ENCODE results near the gene SERTAD1. TPM values are rescaled to one million over a fixed set of nuclear protein-coding genes. Genes with fewer than 3 reads are reported as not detected.

SERTAD1 gene
- polyA plus RNA-seq, 3 donors: 21.0 to 55.9 (median 21.6) TPM

GRCh38 chr19:40397568-40397906, 28.3 kb downstream of the SERTAD1 start:
- WGBS (ENCODE audit: insufficient coverage): 96% methylated on average over 19 of the region's 22 CpGs
- Mint-ChIP-seq H3K36me3 (peaks cover 0 to 3% of the 10 kb centered on the region in 2 donors), H3K27ac (no peak overlapping the region), H3K4me3 (no peak overlapping the region), H3K9me3 (peaks cover 0 to 3% (median 0%) of the 10 kb centered on the region in 7 donors), H3K27me3 (ENCODE audit: low read depth in 3 of 3) (peaks cover 0 to 21% (median 18%) of the 10 kb centered on the region in 3 donors), H3K4me1 (peaks cover 16% of the 10 kb centered on the region)
- H3K79me2 ChIP-seq (ENCODE audit: insufficient read depth, low read length): no peaks in the 10 kb centered on the region
- H3K4me1 ChIP-seq (ENCODE audit: control insufficient read depth in 1 of 2, insufficient read depth in 2 of 2, low read length in 2 of 2): peaks cover 8 to 12% of the 10 kb centered on the region in 2 donors
- no peak overlapping the region for H3K9ac ChIP-seq (ENCODE audit: insufficient read depth, low read length, poor library complexity, severe bottlenecking)
- DNase-seq: no peak
- TF ChIP-seq CTCF (IDR thresholded peaks at IDR 0.05): no peak
- H3K27me3 ChIP-seq (ENCODE audit: control insufficient read depth in 2 of 2, insufficient read depth in 2 of 2, low read length in 2 of 2): no peaks in the 10 kb centered on the region
- no peaks in the 10 kb centered on the region for H3K36me3 ChIP-seq (replicated peaks in 1 of 2; ENCODE audit: control insufficient read depth in 1 of 2, insufficient read depth in 2 of 2, low read length in 2 of 2)
- no peaks in the 10 kb centered on the region for H3K9me3 ChIP-seq (replicated peaks in 1 of 2; ENCODE audit: control insufficient read depth in 1 of 2, insufficient read depth in 1 of 2, low read length in 2 of 2)
- intact Hi-C loops (cut with micrococcal nuclease): loop anchor here in 1 of 2 donors (10.0 kb wide), 1 partner anchor 93 kb away; no protein-coding TSS in a partner anchor
- no peak overlapping the region for H2AFZ ChIP-seq (ENCODE audit: insufficient read depth, low read depth, low read length, poor library complexity, severe bottlenecking)
- H4K20me1 ChIP-seq (ENCODE audit: insufficient read depth, low read length): no peaks in the 10 kb centered on the region
- H3K4me2 ChIP-seq (replicated peaks; ENCODE audit: extremely low read depth, low read length, poor library complexity, severe bottlenecking): no peak overlapping the region
- no peak overlapping the region for H3K4me3 ChIP-seq (replicated peaks in 1 of 3; ENCODE audit: low read depth in 2 of 3, low read length in 3 of 3)
- H3K27ac ChIP-seq (ENCODE audit: low read depth in 1 of 2, low read length in 2 of 2): no peak overlapping the region

- Histone ChIP-seq H3K36me3 (replicated peaks in 1 of 2; ENCODE audit: control insufficient read depth in 1 of 2, insufficient read depth in 2 of 2, low read length in 2 of 2) (no peaks in the 10 kb centered on the region), H3K4me1 (ENCODE audit: control insufficient read depth in 1 of 2, insufficient read depth in 2 of 2, low read length in 2 of 2) (peaks cover 8 to 12% of the 10 kb centered on the region in 2 donors), H3K9ac (ENCODE audit: insufficient read depth, low read length, poor library complexity, severe bottlenecking) (no peak overlapping the region), H3K9me3 (replicated peaks in 1 of 2; ENCODE audit: control insufficient read depth in 1 of 2, insufficient read depth in 1 of 2, low read length in 2 of 2) (no peaks in the 10 kb centered on the region), H3K4me2 (replicated peaks; ENCODE audit: extremely low read depth, low read length, poor library complexity, severe bottlenecking) (no peak overlapping the region), H3K4me3 (replicated peaks in 1 of 3; ENCODE audit: low read depth in 2 of 3, low read length in 3 of 3) (no peak overlapping the region), H2AFZ (ENCODE audit: insufficient read depth, low read depth, low read length, poor library complexity, severe bottlenecking) (no peak overlapping the region), H3K27ac (ENCODE audit: low read depth in 1 of 2, low read length in 2 of 2) (no peak overlapping the region), H4K20me1 (ENCODE audit: insufficient read depth, low read length) (no peaks in the 10 kb centered on the region), H3K27me3 (ENCODE audit: control insufficient read depth in 2 of 2, insufficient read depth in 2 of 2, low read length in 2 of 2) (no peaks in the 10 kb centered on the region), H3K79me2 (ENCODE audit: insufficient read depth, low read length) (no peaks in the 10 kb centered on the region)
- no peak overlapping the region for H3K27ac Mint-ChIP-seq
- WGBS (ENCODE audit: insufficient coverage): 96% methylated on average over 20 of the region's 20 CpGs
- intact Hi-C loops (cut with micrococcal nuclease): loop anchor here in 1 of 2 donors (10.0 kb wide), 1 partner anchor 92 kb away; no protein-coding TSS in a partner anchor
- no peak overlapping the region for H3K4me3 Mint-ChIP-seq
- H3K36me3 Mint-ChIP-seq: peaks cover 0 to 3% of the 10 kb centered on the region in 2 donors
- H3K4me1 Mint-ChIP-seq: peaks cover 16% of the 10 kb centered on the region
- no peak for DNase-seq
- peaks cover 0 to 3% (median 0%) of the 10 kb centered on the region in 7 donors for H3K9me3 Mint-ChIP-seq
- TF ChIP-seq CTCF (IDR thresholded peaks at IDR 0.05): no peak
- H3K27me3 Mint-ChIP-seq (ENCODE audit: low read depth in 3 of 3): peaks cover 0 to 21% (median 17%) of the 10 kb centered on the region in 3 donors
Observed at GRCh38 chr19:40396886-40397567, 28.8 kb downstream of the SERTAD1 start.
